Astrocyte (in vitro differentiated cells and primary cell): ENCODE results near the gene DUX4.
"Not testable (repeated sequence)": the region's sequence is repeated elsewhere in the genome, so short reads cannot be mapped to it uniquely, and the experiment has no call there.

ENCODE experiments used
- CTCF ChIP-seq: IDR thresholded peaks from 2 replicates; pipeline ENCODE4 v1.5.1; 2011; ENCODE audit warnings: low read depth, mild to moderate bottlenecking, inconsistent platforms, low read length, moderate library complexity; ENCODE audit not compliant: insufficient read depth
- EZH2 ChIP-seq: IDR thresholded peaks from 2 replicates; pipeline ENCODE4 v1.6.1; 2012; ENCODE audit warnings: mild to moderate bottlenecking, low read length, inconsistent platforms; ENCODE audit not compliant: insufficient read depth

- TF ChIP-seq CTCF, EZH2: not testable (repeated sequence)
These were observed 29.9 kb downstream of the DUX4 start for GRCh38 chr4:190203510-190203909.
